ENCODE data around the gene POLG. TPM values are rescaled to one million over a fixed set of nuclear protein-coding genes. Genes with fewer than 3 reads are reported as not detected.

The POLG gene
- total and polyA plus RNA-seq, 2 donors (not counting 1 experiment from before 2014, with no cell fraction given): 81.1 to 144 TPM

DNA sequence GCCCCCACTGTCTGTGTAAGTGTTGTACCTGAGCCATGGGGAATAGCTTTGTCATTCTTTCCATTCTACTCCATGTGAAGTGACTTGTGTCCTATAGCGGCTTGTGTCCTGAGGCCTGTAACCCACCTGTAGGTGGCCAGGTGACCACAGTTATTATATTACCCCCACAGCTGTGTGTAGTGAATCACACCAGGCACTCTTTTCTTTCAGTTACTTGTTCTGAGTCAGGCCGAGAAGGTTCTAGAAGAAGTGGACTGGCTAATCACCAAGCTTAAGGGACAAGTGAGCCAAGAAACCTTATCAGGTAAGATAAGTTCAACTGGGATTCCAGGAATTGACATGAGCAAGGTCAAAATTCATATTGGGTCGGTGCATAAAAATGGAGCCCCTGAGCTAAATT, 29.2 kb downstream of the POLG start:
- Histone ChIP-seq H3K36me3 (replicated peaks in 1 of 2; ENCODE audit: control extremely low read depth in 1 of 2, control insufficient read depth in 1 of 2, extremely low read depth in 1 of 2, insufficient read depth in 2 of 2, low read length in 1 of 2) (peaks cover 0 to 5% of the 10 kb centered on the region in 2 experiments), H3K79me2 (ENCODE audit: control insufficient read depth, insufficient read depth, low read length) (no peaks in the 10 kb centered on the region), H3K4me3 (ENCODE audit: control extremely low read depth in 1 of 5, extremely low read depth in 1 of 5, insufficient read depth in 1 of 5, low read depth in 2 of 5, low read length in 4 of 5) (no peak overlapping the region), H3K27me3 (replicated peaks in 1 of 4; ENCODE audit: control extremely low read depth in 1 of 4, control insufficient read depth in 3 of 4, insufficient read depth in 4 of 4, low read length in 3 of 4) (no peaks in the 10 kb centered on the region), H3K4me1 (ENCODE audit: control insufficient read depth in 2 of 2, insufficient read depth in 2 of 2, low read length in 2 of 2) (no peaks in the 10 kb centered on the region), H2AFZ (ENCODE audit: insufficient read depth, low read depth, low read length, poor library complexity, severe bottlenecking) (no peak overlapping the region), H4K20me1 (ENCODE audit: control insufficient read depth, insufficient read depth, low read length, poor library complexity, severe bottlenecking) (no peaks in the 10 kb centered on the region), H3K27ac (ENCODE audit: low read length in 2 of 2) (no peak overlapping the region), H3K9ac (ENCODE audit: low read length) (no peak overlapping the region), H3K4me2 (replicated peaks; ENCODE audit: low read depth, low read length, poor library complexity, severe bottlenecking) (no peak overlapping the region), H3K9me3 (ENCODE audit: control extremely low read depth in 1 of 3, control insufficient read depth in 2 of 3, insufficient read depth in 1 of 3, low read length in 2 of 3) (no peaks in the 10 kb centered on the region)
- Mint-ChIP-seq H3K4me3 (no peak overlapping the region), H3K27me3 (no peaks in the 10 kb centered on the region), H3K4me1 (peaks cover 4% of the 10 kb centered on the region), H3K9me3 (ENCODE audit: insufficient read depth) (no peaks in the 10 kb centered on the region), H3K27ac (no peak overlapping the region)
- TF ChIP-seq, protein P1, sequence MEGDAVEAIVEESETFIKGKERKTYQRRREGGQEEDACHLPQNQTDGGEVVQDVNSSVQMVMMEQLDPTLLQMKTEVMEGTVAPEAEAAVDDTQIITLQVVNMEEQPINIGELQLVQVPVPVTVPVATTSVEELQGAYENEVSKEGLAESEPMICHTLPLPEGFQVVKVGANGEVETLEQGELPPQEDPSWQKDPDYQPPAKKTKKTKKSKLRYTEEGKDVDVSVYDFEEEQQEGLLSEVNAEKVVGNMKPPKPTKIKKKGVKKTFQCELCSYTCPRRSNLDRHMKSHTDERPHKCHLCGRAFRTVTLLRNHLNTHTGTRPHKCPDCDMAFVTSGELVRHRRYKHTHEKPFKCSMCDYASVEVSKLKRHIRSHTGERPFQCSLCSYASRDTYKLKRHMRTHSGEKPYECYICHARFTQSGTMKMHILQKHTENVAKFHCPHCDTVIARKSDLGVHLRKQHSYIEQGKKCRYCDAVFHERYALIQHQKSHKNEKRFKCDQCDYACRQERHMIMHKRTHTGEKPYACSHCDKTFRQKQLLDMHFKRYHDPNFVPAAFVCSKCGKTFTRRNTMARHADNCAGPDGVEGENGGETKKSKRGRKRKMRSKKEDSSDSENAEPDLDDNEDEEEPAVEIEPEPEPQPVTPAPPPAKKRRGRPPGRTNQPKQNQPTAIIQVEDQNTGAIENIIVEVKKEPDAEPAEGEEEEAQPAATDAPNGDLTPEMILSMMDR (IDR thresholded peaks at IDR 0.05): no peak
- no peak for TF ChIP-seq EZH2 (IDR thresholded peaks at IDR 0.05; ENCODE audit: borderline replicate concordance, insufficient read depth, low read depth, low read length, poor library complexity, severe bottlenecking)
- DNase-seq (no peak), ATAC-seq (ENCODE audit: low read depth) (no peak)
- 100% methylated on average over 1 of the region's 3 CpGs for WGBS (ENCODE audit: insufficient coverage)
- POLR2A ChIA-PET: no interaction called here
- CTCF ChIA-PET: no interaction called here
- intact Hi-C loops (cut with micrococcal nuclease): no loop called here

DNA sequence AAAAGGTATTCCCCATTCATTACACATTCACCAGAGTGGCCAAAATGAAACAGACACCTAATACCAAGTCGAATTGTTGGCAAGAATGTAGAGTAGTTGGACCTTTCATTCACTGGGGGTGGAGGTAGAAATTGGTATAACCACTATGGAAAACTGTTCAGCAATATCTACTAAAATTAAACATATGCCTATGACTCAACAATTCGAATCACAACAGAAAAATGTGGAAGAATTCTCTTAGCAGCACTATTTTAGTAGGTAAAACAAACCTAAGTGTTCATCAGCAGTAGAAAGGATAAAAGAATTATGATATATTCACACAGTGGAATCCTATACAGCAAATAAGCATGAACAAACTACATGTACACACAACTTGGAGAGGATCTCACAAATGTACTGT, 30.6 kb downstream of the POLG start:
- POLR2A ChIA-PET: no interaction called here
- H3K27me3 Mint-ChIP-seq: no peaks in the 10 kb centered on the region
- H3K27me3 ChIP-seq (replicated peaks in 1 of 4; ENCODE audit: control extremely low read depth in 1 of 4, control insufficient read depth in 3 of 4, insufficient read depth in 4 of 4, low read length in 3 of 4): no peaks in the 10 kb centered on the region
- no peaks in the 10 kb centered on the region for H4K20me1 ChIP-seq (ENCODE audit: control insufficient read depth, insufficient read depth, low read length, poor library complexity, severe bottlenecking)
- H3K4me2 ChIP-seq (replicated peaks; ENCODE audit: low read depth, low read length, poor library complexity, severe bottlenecking): no peak overlapping the region
- ATAC-seq (ENCODE audit: low read depth) (no peak), DNase-seq (no peak)
- no peak overlapping the region for H2AFZ ChIP-seq (ENCODE audit: insufficient read depth, low read depth, low read length, poor library complexity, severe bottlenecking)
- H3K4me1 Mint-ChIP-seq: no peaks in the 10 kb centered on the region
- H3K27ac Mint-ChIP-seq: no peak overlapping the region
- no peak overlapping the region for H3K9ac ChIP-seq (ENCODE audit: low read length)
- intact Hi-C loops (cut with micrococcal nuclease): no loop called here
- CTCF ChIA-PET: no interaction called here
- TF ChIP-seq EZH2 (IDR thresholded peaks at IDR 0.05; ENCODE audit: borderline replicate concordance, insufficient read depth, low read depth, low read length, poor library complexity, severe bottlenecking): no peak
- TF ChIP-seq, protein P1 (IDR thresholded peaks at IDR 0.05): no peak
- H3K9me3 Mint-ChIP-seq (ENCODE audit: insufficient read depth): no peaks in the 10 kb centered on the region
- H3K9me3 ChIP-seq (ENCODE audit: control extremely low read depth in 1 of 3, control insufficient read depth in 2 of 3, insufficient read depth in 1 of 3, low read length in 2 of 3): peaks cover 0 to under 1% (median 0%) of the 10 kb centered on the region in 3 donors
- H3K79me2 ChIP-seq (ENCODE audit: control insufficient read depth, insufficient read depth, low read length): no peaks in the 10 kb centered on the region
- no CpG with 5 or more reads among the region's 2 CpGs for WGBS (ENCODE audit: insufficient coverage)
- H3K4me1 ChIP-seq (ENCODE audit: control insufficient read depth in 2 of 2, insufficient read depth in 2 of 2, low read length in 2 of 2): no peaks in the 10 kb centered on the region
- H3K36me3 ChIP-seq (replicated peaks in 1 of 2; ENCODE audit: control extremely low read depth in 1 of 2, control insufficient read depth in 1 of 2, extremely low read depth in 1 of 2, insufficient read depth in 2 of 2, low read length in 1 of 2): peaks cover 0 to 5% of the 10 kb centered on the region in 2 experiments
- H3K27ac ChIP-seq (ENCODE audit: low read length in 2 of 2): no peak overlapping the region
- no peak overlapping the region for H3K4me3 ChIP-seq (ENCODE audit: control extremely low read depth in 1 of 5, extremely low read depth in 1 of 5, insufficient read depth in 1 of 5, low read depth in 2 of 5, low read length in 4 of 5)
- H3K4me3 Mint-ChIP-seq: no peak overlapping the region

Data from B cell (primary cell).